ENCODE measurements around the gene DTX3L. TPM values are rescaled to one million over a fixed set of nuclear protein-coding genes. Genes with fewer than 3 reads are reported as not detected.

The DTX3L gene
- total RNA-seq, 1 donor from 2014 or later: 32.5 TPM

DNA sequence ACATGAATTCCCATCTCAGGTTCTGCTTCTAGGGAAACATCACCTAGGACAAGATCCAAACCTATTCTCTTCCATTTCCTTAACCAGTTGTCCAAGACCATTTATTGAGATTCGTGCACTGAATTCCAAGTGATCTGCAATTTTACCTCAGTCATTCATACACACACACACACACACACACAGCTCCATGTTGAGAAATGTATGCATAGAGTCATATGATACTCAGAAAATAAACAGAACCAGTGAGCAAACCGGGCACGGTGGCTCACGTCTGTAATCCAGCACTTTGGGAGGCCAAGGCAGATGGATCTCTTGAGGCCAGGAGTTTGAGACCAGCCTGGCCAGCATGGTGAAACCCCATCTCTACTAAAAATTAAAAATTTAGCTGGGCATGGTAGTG lies 43.3 kb upstream of the DTX3L start:
- DNase-seq (ENCODE audit: low spot score in 2 of 2, unreplicated experiment in 2 of 2): no peak
- H3K4me1 Mint-ChIP-seq: no peaks in the 10 kb centered on the region
- H3K9me3 Mint-ChIP-seq: no peaks in the 10 kb centered on the region
- H3K27me3 Mint-ChIP-seq (ENCODE audit: low read depth): peaks cover 3% of the 10 kb centered on the region
- no peak overlapping the region for H3K27ac Mint-ChIP-seq
- no peak overlapping the region for H3K4me3 Mint-ChIP-seq
- TF ChIP-seq, protein P1, sequence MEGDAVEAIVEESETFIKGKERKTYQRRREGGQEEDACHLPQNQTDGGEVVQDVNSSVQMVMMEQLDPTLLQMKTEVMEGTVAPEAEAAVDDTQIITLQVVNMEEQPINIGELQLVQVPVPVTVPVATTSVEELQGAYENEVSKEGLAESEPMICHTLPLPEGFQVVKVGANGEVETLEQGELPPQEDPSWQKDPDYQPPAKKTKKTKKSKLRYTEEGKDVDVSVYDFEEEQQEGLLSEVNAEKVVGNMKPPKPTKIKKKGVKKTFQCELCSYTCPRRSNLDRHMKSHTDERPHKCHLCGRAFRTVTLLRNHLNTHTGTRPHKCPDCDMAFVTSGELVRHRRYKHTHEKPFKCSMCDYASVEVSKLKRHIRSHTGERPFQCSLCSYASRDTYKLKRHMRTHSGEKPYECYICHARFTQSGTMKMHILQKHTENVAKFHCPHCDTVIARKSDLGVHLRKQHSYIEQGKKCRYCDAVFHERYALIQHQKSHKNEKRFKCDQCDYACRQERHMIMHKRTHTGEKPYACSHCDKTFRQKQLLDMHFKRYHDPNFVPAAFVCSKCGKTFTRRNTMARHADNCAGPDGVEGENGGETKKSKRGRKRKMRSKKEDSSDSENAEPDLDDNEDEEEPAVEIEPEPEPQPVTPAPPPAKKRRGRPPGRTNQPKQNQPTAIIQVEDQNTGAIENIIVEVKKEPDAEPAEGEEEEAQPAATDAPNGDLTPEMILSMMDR (IDR thresholded peaks at IDR 0.05; ENCODE audit: unreplicated experiment): no peak
- no peaks in the 10 kb centered on the region for H3K36me3 Mint-ChIP-seq

DNA sequence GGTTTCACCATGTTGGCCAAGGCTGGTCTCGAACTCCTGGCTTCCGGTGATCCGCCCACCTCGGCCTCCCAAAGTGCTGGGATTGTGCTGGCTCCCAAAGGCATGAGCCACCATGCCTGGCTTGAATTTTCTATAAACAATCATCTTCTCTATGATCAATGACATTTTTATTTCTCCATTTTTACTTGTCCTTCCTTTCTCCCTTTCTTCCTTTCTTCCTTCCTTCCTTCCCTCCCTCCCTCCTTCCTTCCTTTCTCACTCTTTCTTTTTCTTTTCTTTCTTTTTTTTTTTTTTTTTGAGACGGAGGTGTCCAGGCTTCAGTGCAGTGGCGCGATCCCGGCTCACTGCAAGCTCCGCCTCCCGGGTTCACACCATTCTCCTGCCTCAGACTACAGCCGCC lies 40.8 kb upstream of the DTX3L start:
- H3K27me3 Mint-ChIP-seq (ENCODE audit: low read depth): peaks cover 3% of the 10 kb centered on the region
- no peak overlapping the region for H3K27ac Mint-ChIP-seq
- H3K4me1 Mint-ChIP-seq: no peaks in the 10 kb centered on the region
- TF ChIP-seq, protein P1 (IDR thresholded peaks at IDR 0.05; ENCODE audit: unreplicated experiment): no peak
- no peaks in the 10 kb centered on the region for H3K36me3 Mint-ChIP-seq
- no peaks in the 10 kb centered on the region for H3K9me3 Mint-ChIP-seq
- no peak for DNase-seq (ENCODE audit: low spot score in 2 of 2, unreplicated experiment in 2 of 2)
- H3K4me3 Mint-ChIP-seq: no peak overlapping the region

DNA sequence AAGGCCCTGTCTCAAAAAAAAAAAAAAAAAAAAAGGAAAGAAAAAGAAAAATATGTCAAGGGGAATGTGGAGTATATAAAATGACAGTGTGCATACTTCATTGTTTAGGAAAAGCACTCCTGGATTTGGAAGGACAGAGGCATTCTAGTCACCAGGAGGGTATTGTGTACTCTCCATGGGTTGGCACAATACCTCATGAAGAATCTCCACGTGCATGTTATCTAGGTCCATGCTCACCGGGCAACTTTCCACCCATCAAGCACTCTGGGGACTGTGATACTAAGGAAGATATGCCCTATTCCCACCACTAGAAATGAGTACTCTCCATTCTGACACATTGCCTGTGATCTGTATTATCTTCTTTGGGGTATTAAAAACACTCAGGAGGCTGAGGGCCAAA lies 34.0 kb upstream of the DTX3L start:
- H3K4me1 Mint-ChIP-seq: no peaks in the 10 kb centered on the region
- TF ChIP-seq, protein P1 (IDR thresholded peaks at IDR 0.05; ENCODE audit: unreplicated experiment): no peak
- no peak overlapping the region for H3K4me3 Mint-ChIP-seq
- H3K27me3 Mint-ChIP-seq (ENCODE audit: low read depth): no peaks in the 10 kb centered on the region
- H3K9me3 Mint-ChIP-seq: no peaks in the 10 kb centered on the region
- no peak for DNase-seq (ENCODE audit: low spot score in 2 of 2, unreplicated experiment in 2 of 2)
- H3K27ac Mint-ChIP-seq: no peak overlapping the region
- H3K36me3 Mint-ChIP-seq: peaks cover 32% of the 10 kb centered on the region

DNA sequence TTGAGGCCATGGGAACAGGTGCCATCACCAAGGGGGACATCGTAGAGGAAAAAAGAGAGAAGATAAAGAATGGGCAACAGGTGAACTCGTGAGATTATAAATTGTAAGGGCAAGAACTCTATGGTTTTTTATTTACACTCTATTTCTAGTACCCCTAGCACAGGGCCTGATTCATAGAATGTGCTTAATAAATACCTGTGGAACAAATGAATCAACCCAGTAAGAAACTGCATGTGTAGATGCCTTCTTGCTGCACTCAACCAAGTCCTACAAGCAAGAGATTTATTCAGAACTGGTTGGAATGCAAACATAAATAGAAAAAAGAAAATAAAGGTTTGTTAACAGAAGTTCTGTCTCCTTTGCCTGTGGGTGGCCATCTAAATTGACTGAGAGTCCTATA lies 30.7 kb upstream of the DTX3L start:
- H3K9me3 Mint-ChIP-seq: no peaks in the 10 kb centered on the region
- no peak for DNase-seq (ENCODE audit: low spot score in 2 of 2, unreplicated experiment in 2 of 2)
- H3K4me1 Mint-ChIP-seq: no peaks in the 10 kb centered on the region
- H3K27ac Mint-ChIP-seq: no peak overlapping the region
- H3K27me3 Mint-ChIP-seq (ENCODE audit: low read depth): no peaks in the 10 kb centered on the region
- TF ChIP-seq, protein P1 (IDR thresholded peaks at IDR 0.05; ENCODE audit: unreplicated experiment): no peak
- peaks cover 45% of the 10 kb centered on the region for H3K36me3 Mint-ChIP-seq
- H3K4me3 Mint-ChIP-seq: no peak overlapping the region

DNA sequence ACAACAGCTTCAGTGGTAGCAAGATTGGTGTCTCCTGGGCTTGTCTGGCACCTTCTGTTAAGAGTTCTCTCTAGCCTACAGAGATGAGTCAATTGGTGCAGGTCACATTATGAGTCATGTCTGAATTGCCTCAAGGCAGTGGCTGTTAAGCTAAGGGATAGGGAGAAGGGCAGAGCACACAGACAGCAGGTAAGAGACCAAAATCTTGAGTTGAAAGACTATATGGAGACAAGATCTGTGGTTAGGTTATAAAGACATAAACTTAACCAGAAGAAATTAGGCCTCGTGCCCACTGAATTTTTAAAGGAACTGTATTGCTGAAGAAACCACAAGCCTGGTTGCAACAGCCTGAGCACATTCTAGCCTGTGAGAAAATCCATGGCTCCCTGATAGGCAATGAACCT lies 30.2 kb upstream of the DTX3L start:
- Mint-ChIP-seq H3K27ac (no peak overlapping the region), H3K27me3 (ENCODE audit: low read depth) (no peaks in the 10 kb centered on the region), H3K4me1 (no peaks in the 10 kb centered on the region), H3K36me3 (peaks cover 47% of the 10 kb centered on the region), H3K4me3 (no peak overlapping the region), H3K9me3 (no peaks in the 10 kb centered on the region)
- TF ChIP-seq, protein P1 (IDR thresholded peaks at IDR 0.05; ENCODE audit: unreplicated experiment): no peak
- DNase-seq (ENCODE audit: low spot score in 2 of 2, unreplicated experiment in 2 of 2): no peak
